Uterus (tissue), 2 donors: ENCODE data around the gene ARL10.

Experiments
- CTCF ChIP-seq, 4 experiments: fragments of 200-600 bp in 2 of 4; fragments of 450-650 bp in 2 of 4; sonication (generic) in 2 of 4; IDR thresholded peaks; one replicate each; pipeline ENCODE4 v1.5.1; 2016 to 2019; ENCODE audit warnings: antibody characterized with exemption in 4 of 4, mild to moderate bottlenecking in 2 of 4, moderate library complexity in 1 of 4
- POLR2A ChIP-seq, 2 donors: fragments of 450-650 bp; IDR thresholded peaks; one replicate each; pipeline ENCODE4 v1.6.1; 2016; ENCODE audit warnings: antibody characterized with exemption in 2 of 2, mild to moderate bottlenecking in 1 of 2, moderate library complexity in 1 of 2

GRCh38 chr5:176383248-176383905 lies 18.1 kb downstream of the ARL10 start:
- TF ChIP-seq CTCF (IDR thresholded peaks at IDR 0.05) (no peak), POLR2A (IDR thresholded peaks at IDR 0.05) (no peak)
